Activated naive CD8-positive, alpha-beta T cell treated with anti-CD3 and anti-CD28 coated beads, Interleukin-2, amount 50 U/mL, for 24 hours (primary cell): ENCODE results near the gene PCP2.

Experiments used
- ATAC-seq: fragments of 150-1000 bp; cut with Tn5 transposase; one replicate; pipeline ENCODE4 v1.10.0; 2021
- DNase-seq: peaks from one replicate; pipeline ENCODE4 v3.0.0; 2021
- H3K27ac Mint-ChIP-seq: one replicate; pipeline ENCODE4 v1.8.0; 2021; ENCODE audit warnings: mild to moderate bottlenecking, mixed read lengths
- H3K27me3 Mint-ChIP-seq: one replicate; pipeline ENCODE4 v1.8.0; 2021; ENCODE audit warnings: mixed read lengths
- H3K36me3 Mint-ChIP-seq: one replicate; pipeline ENCODE4 v1.8.0; 2021; ENCODE audit warnings: low read depth, mixed read lengths
- H3K4me1 Mint-ChIP-seq: one replicate; pipeline ENCODE4 v1.8.0; 2021; ENCODE audit warnings: mixed read lengths
- H3K4me3 Mint-ChIP-seq: one replicate; pipeline ENCODE4 v1.8.0; 2021; ENCODE audit warnings: mild to moderate bottlenecking, moderate library complexity, mixed read lengths
- H3K9me3 Mint-ChIP-seq: one replicate; pipeline ENCODE4 v1.8.0; 2021; ENCODE audit warnings: mixed read lengths

Gene PCP2

GRCh38 chr19:7607212-7607873, 26.2 kb downstream of the PCP2 start:
- no peak overlapping the region for H3K27ac Mint-ChIP-seq
- ATAC-seq (no peak), DNase-seq (no peak)
- no peaks in the 10 kb centered on the region for H3K4me1 Mint-ChIP-seq
- H3K9me3 Mint-ChIP-seq = no peaks in the 10 kb centered on the region
- H3K4me3 Mint-ChIP-seq = no peak overlapping the region
- H3K36me3 Mint-ChIP-seq = no peaks in the 10 kb centered on the region
- H3K27me3 Mint-ChIP-seq = peaks cover 3% of the 10 kb centered on the region

- Mint-ChIP-seq H3K4me3 (no peak overlapping the region), H3K36me3 (no peaks in the 10 kb centered on the region), H3K27me3 (peaks cover 3% of the 10 kb centered on the region), H3K9me3 (no peaks in the 10 kb centered on the region), H3K4me1 (no peaks in the 10 kb centered on the region), H3K27ac (no peak overlapping the region)
- no peak for DNase-seq
- ATAC-seq = no peak
These were observed 27.2 kb downstream of the PCP2 start for GRCh38 chr19:7606289-7606688.

- Mint-ChIP-seq H3K4me3 (no peak overlapping the region), H3K27me3 (peaks cover 5% of the 10 kb centered on the region), H3K4me1 (peaks cover 3% of the 10 kb centered on the region), H3K9me3 (peaks cover 3% of the 10 kb centered on the region), H3K36me3 (peaks cover 2% of the 10 kb centered on the region), H3K27ac (no peak overlapping the region)
- ATAC-seq (peak; percentile 62), DNase-seq (peak; percentile 44)
These were observed 27.9 kb downstream of the PCP2 start for GRCh38 chr19:7605490-7606222.

GRCh38 chr19:7603919-7604318, 29.6 kb downstream of the PCP2 start:
- Mint-ChIP-seq H3K36me3 (peaks cover 2% of the 10 kb centered on the region), H3K27ac (no peak overlapping the region), H3K4me3 (no peak overlapping the region), H3K9me3 (peaks cover 4% of the 10 kb centered on the region), H3K27me3 (peaks cover 6% of the 10 kb centered on the region), H3K4me1 (peaks cover 3% of the 10 kb centered on the region)
- ATAC-seq = no peak
- no peak for DNase-seq

GRCh38 chr19:7602935-7603497, 30.5 kb downstream of the PCP2 start:
- Mint-ChIP-seq H3K4me1 (peaks cover 3% of the 10 kb centered on the region), H3K4me3 (no peak overlapping the region), H3K27me3 (peaks cover 13% of the 10 kb centered on the region), H3K27ac (no peak overlapping the region), H3K36me3 (peaks cover 2% of the 10 kb centered on the region), H3K9me3 (peaks cover 4% of the 10 kb centered on the region)
- DNase-seq = no peak
- no peak for ATAC-seq

GRCh38 chr19:7602240-7602934, 31.1 kb downstream of the PCP2 start:
- Mint-ChIP-seq H3K27me3 (peaks cover 20% of the 10 kb centered on the region), H3K4me1 (peaks cover 3% of the 10 kb centered on the region), H3K4me3 (no peak overlapping the region), H3K27ac (no peak overlapping the region), H3K36me3 (peaks cover 2% of the 10 kb centered on the region), H3K9me3 (peaks cover 4% of the 10 kb centered on the region)
- ATAC-seq (no peak), DNase-seq (no peak)

- peak overlapping the region; percentile 76 for H3K27ac Mint-ChIP-seq
- H3K36me3 Mint-ChIP-seq = peaks cover 2% of the 10 kb centered on the region
- peaks cover 24% of the 10 kb centered on the region for H3K27me3 Mint-ChIP-seq
- peaks cover 4% of the 10 kb centered on the region for H3K9me3 Mint-ChIP-seq
- peaks cover 3% of the 10 kb centered on the region for H3K4me1 Mint-ChIP-seq
- DNase-seq (no peak), ATAC-seq (no peak)
- H3K4me3 Mint-ChIP-seq = peak overlapping the region; percentile 52
These were observed 32.8 kb downstream of the PCP2 start for GRCh38 chr19:7600721-7601120.

GRCh38 chr19:7598180-7598579, 35.3 kb downstream of the PCP2 start:
- DNase-seq (no peak), ATAC-seq (no peak)
- Mint-ChIP-seq H3K27ac (no peak overlapping the region), H3K4me1 (peaks cover 7% of the 10 kb centered on the region), H3K9me3 (peaks cover 4% of the 10 kb centered on the region), H3K36me3 (peaks cover 2% of the 10 kb centered on the region), H3K4me3 (no peak overlapping the region), H3K27me3 (peaks cover 37% of the 10 kb centered on the region)

- DNase-seq = no peak
- ATAC-seq = no peak
- Mint-ChIP-seq H3K4me3 (no peak overlapping the region), H3K4me1 (peaks cover 7% of the 10 kb centered on the region), H3K27ac (no peak overlapping the region), H3K36me3 (peaks cover 2% of the 10 kb centered on the region), H3K27me3 (peaks cover 38% of the 10 kb centered on the region), H3K9me3 (peaks cover 4% of the 10 kb centered on the region)
These were observed 35.8 kb downstream of the PCP2 start for GRCh38 chr19:7597689-7598088.

- H3K27ac Mint-ChIP-seq = no peak overlapping the region
- H3K36me3 Mint-ChIP-seq = peaks cover 2% of the 10 kb centered on the region
- peaks cover 4% of the 10 kb centered on the region for H3K9me3 Mint-ChIP-seq
- peaks cover 7% of the 10 kb centered on the region for H3K4me1 Mint-ChIP-seq
- DNase-seq (no peak), ATAC-seq (no peak)
- peaks cover 38% of the 10 kb centered on the region for H3K27me3 Mint-ChIP-seq
- peak overlapping the region; percentile 59 for H3K4me3 Mint-ChIP-seq
These were observed 37.1 kb downstream of the PCP2 start for GRCh38 chr19:7596211-7596937.

- ATAC-seq = peak; percentile 70
- Mint-ChIP-seq H3K9me3 (no peaks in the 10 kb centered on the region), H3K4me1 (peaks cover 4% of the 10 kb centered on the region), H3K27ac (no peak within 1 kb of the TSS), H3K4me3 (peak within 1 kb of the TSS; percentile 61), H3K36me3 (no peaks in the 10 kb centered on the region), H3K27me3 (peaks cover 35% of the 10 kb centered on the region)
- peak; percentile 52 for DNase-seq
These were observed 37.9 kb downstream of the PCP2 start, which contains the start of gene CAMSAP3 for GRCh38 chr19:7595466-7596133. Gene CAMSAP3, plus strand, starts transcription at chr19:7595863. Its CDS starts 140 bp downstream, at chr19:7596003.

- H3K4me1 Mint-ChIP-seq = peaks cover 2% of the 10 kb centered on the region
- DNase-seq (no peak), ATAC-seq (no peak)
- H3K27me3 Mint-ChIP-seq = peaks cover 17% of the 10 kb centered on the region
- H3K4me3 Mint-ChIP-seq = no peak overlapping the region
- no peaks in the 10 kb centered on the region for H3K9me3 Mint-ChIP-seq
- H3K36me3 Mint-ChIP-seq = no peaks in the 10 kb centered on the region
- no peak overlapping the region for H3K27ac Mint-ChIP-seq
These were observed 43.3 kb downstream of the PCP2 start for GRCh38 chr19:7590256-7590655.

- Mint-ChIP-seq H3K27ac (no peak overlapping the region), H3K9me3 (no peaks in the 10 kb centered on the region), H3K4me1 (no peaks in the 10 kb centered on the region), H3K4me3 (no peak overlapping the region), H3K27me3 (peaks cover 13% of the 10 kb centered on the region), H3K36me3 (no peaks in the 10 kb centered on the region)
- ATAC-seq (no peak), DNase-seq (no peak)
These were observed 43.7 kb downstream of the PCP2 start for GRCh38 chr19:7589822-7590221.

- Mint-ChIP-seq H3K27me3 (peaks cover 3% of the 10 kb centered on the region), H3K27ac (no peak overlapping the region), H3K4me1 (no peaks in the 10 kb centered on the region), H3K36me3 (no peaks in the 10 kb centered on the region), H3K4me3 (no peak overlapping the region), H3K9me3 (no peaks in the 10 kb centered on the region)
- ATAC-seq (no peak), DNase-seq (no peak)
These were observed 51.1 kb downstream of the PCP2 start for GRCh38 chr19:7582446-7582845.
